Thyroid gland (tissue), 4 donors: ENCODE results near the gene KRTAP5-1.

Source experiments
- CTCF ChIP-seq, 6 experiments: fragments of 200-600 bp in 3 of 6; fragments of 450-650 bp in 3 of 6; sonication (generic) in 3 of 6; IDR thresholded peaks; one replicate each; pipeline ENCODE4 v1.5.1; 2016 to 2019; ENCODE audit warnings: antibody characterized with exemption in 6 of 6, mild to moderate bottlenecking in 2 of 6, inconsistent platforms in 1 of 6, moderate library complexity in 1 of 6
- POLR2A ChIP-seq, 2 donors: fragments of 450-650 bp; IDR thresholded peaks; one replicate each; pipeline ENCODE4 v1.6.1; 2017; ENCODE audit warnings: antibody characterized with exemption in 2 of 2, mild to moderate bottlenecking in 2 of 2, moderate library complexity in 1 of 2

- TF ChIP-seq CTCF (IDR thresholded peaks at IDR 0.05): no peak
- TF ChIP-seq POLR2A (IDR thresholded peaks at IDR 0.05): no peak
Observed at GRCh38 chr11:1604181-1604580, 19.1 kb upstream of the KRTAP5-1 start.
